GM19238 (cell line): ENCODE data around the gene WRNIP1.

Experiments
- DNase-seq: peaks from one replicate; pipeline ENCODE4 v3.0.0; 2011; ENCODE audit warnings: low spot score; ENCODE audit not compliant: insufficient read length

Gene WRNIP1

GRCh38 chr6:2834262-2834661, 69.1 kb downstream of the WRNIP1 start:
- no peak for DNase-seq
